ENCODE data around the gene BTG3.

GRCh38 chr21:17576080-17576835, 36.4 kb downstream of the BTG3 start:
- TF ChIP-seq SUZ12 (IDR thresholded peaks at IDR 0.05; ENCODE audit: extremely low read depth, insufficient read depth, insufficient read length), result no peak
- TF ChIP-seq ZNF274 (IDR thresholded peaks at IDR 0.05; ENCODE audit: low read depth, low read length), result no peak
